ENCODE results near the gene FSTL3.
"Not testable (repeated sequence)": the region's sequence is repeated elsewhere in the genome, so short reads cannot be mapped to it uniquely, and the experiment has no call there.

FSTL3 gene

GRCh38 chr19:661427-662196 lies 14.6 kb upstream of the FSTL3 start:
- peak; percentile 35 to 76 (median 60) for DNase-seq

GRCh38 chr19:662207-662961 lies 13.8 kb upstream of the FSTL3 start:
- DNase-seq = peak; percentile 52 to 70 (median 65)

GRCh38 chr19:662962-663681 lies 13.1 kb upstream of the FSTL3 start, which contains the start of gene RNF126:
TSS of gene RNF126 (minus strand) at chr19:663214. CDS start at chr19:663121, 93 bp downstream.
- DNase-seq = peak; percentile 85 to 92 (median 92)

- DNase-seq = no peak
These were observed 12.5 kb upstream of the FSTL3 start for GRCh38 chr19:663682-664117.

- peak; percentile 60 to 78 (median 73) for DNase-seq
These were observed 11.2 kb upstream of the FSTL3 start for GRCh38 chr19:664913-665443.

GRCh38 chr19:666985-667573 lies 9.1 kb upstream of the FSTL3 start:
- not testable (repeated sequence) for DNase-seq

GRCh38 chr19:668675-669434 lies 7.3 kb upstream of the FSTL3 start:
- DNase-seq = not testable (repeated sequence)

GRCh38 chr19:670609-671075 lies 5.5 kb upstream of the FSTL3 start:
- no peak for DNase-seq

- no peak for DNase-seq
These were observed 1.7 kb upstream of the FSTL3 start for GRCh38 chr19:674282-675151.

- DNase-seq = no peak
These were observed 219 bp upstream of the FSTL3 start for GRCh38 chr19:676007-676338.

- no peak for DNase-seq
These were observed 1.0 kb downstream of the FSTL3 start for GRCh38 chr19:677201-677600.

- no peak for DNase-seq
These were observed 1.6 kb downstream of the FSTL3 start for GRCh38 chr19:677601-678436.

GRCh38 chr19:678791-679388 lies 2.7 kb downstream of the FSTL3 start:
- DNase-seq = no peak

- peak in 3 of 5 donors; percentile 17 to 34 (median 28) for DNase-seq
These were observed 3.5 kb downstream of the FSTL3 start for GRCh38 chr19:679418-680286.

- DNase-seq = peak; percentile 99 to 100 (median 100)
These were observed 4.3 kb downstream of the FSTL3 start for GRCh38 chr19:680287-681028.

- peak in 4 of 5 donors; percentile 79 to 92 (median 89) for DNase-seq
These were observed 5.1 kb downstream of the FSTL3 start for GRCh38 chr19:681029-682019.

Data from T-helper 1 cell (primary cell).